SK-N-SH (cell line): ENCODE results near the gene SLC2A13. TPM values are rescaled to one million over a fixed set of nuclear protein-coding genes. Genes with fewer than 3 reads are reported as not detected.

Experiments used
- CTCF ChIA-PET: fragments of 300-600, 350-600 bp; formaldehyde crosslinking; extraction: SDS; loops from one replicate; lab custom pipeline; 2021; lab: Yijun Ruan, JAX
- POLR2A ChIA-PET: fragments of 350-600 bp; sonication (Branson Sonifier 250); formaldehyde crosslinking; extraction: SDS; loops from one replicate; lab custom pipeline; 2020; ENCODE audit warnings: antibody characterized with exemption, inconsistent platforms; lab: Yijun Ruan, JAX
- DNase-seq: peaks from one replicate; pipeline ENCODE4 v3.0.0; 2012
- H2AFZ ChIP-seq: fragments of 200-600 bp; sonication (generic); 2 replicates; pipeline ENCODE4 v1.8.1; 2016; ENCODE audit warnings: antibody characterized with exemption, mild to moderate bottlenecking, low read depth
- H3F3A ChIP-seq: fragments of 200-600 bp; sonication (generic); replicated peaks from 2 replicates; pipeline ENCODE3; 2016; ENCODE audit warnings: antibody characterized with exemption, mild to moderate bottlenecking; ENCODE audit not compliant: insufficient read depth
- H3K27ac ChIP-seq, 2 experiments: fragments of 200-500 bp in 1 of 2; fragments of 200-600 bp in 1 of 2; sonication (Bioruptor generic) in 1 of 2; sonication (generic), shearing (Covaris generic) in 1 of 2; 2 replicates each; pipeline versions ENCODE4 v1.5.1 to v1.6.1; 2014 to 2016; ENCODE audit warnings: low read depth in 2 of 2, inconsistent platforms in 1 of 2, low read length in 1 of 2, mild to moderate bottlenecking in 1 of 2, mixed read lengths in 1 of 2
- H3K27me3 ChIP-seq: fragments of 200-600 bp; sonication (generic), shearing (Covaris generic); 2 replicates; pipeline ENCODE4 v1.6.1; 2016; ENCODE audit warnings: mixed run types; ENCODE audit not compliant: insufficient read depth
- H3K36me3 ChIP-seq, 2 experiments: fragments of 200-500 bp in 1 of 2; fragments of 200-600 bp in 1 of 2; sonication (Bioruptor generic) in 1 of 2; sonication (generic) in 1 of 2; replicated peaks in 1 of 2; 2 replicates each; pipeline versions ENCODE3 to v1.5.1; 2014 to 2016; ENCODE audit warnings: low read length in 1 of 2, mild to moderate bottlenecking in 1 of 2; ENCODE audit not compliant: insufficient read depth in 2 of 2, control insufficient read depth in 1 of 2
- H3K4me1 ChIP-seq, 2 experiments: fragments of 200-500 bp in 1 of 2; fragments of 200-600 bp in 1 of 2; sonication (Bioruptor generic) in 1 of 2; sonication (generic), shearing (Covaris generic) in 1 of 2; 2 replicates each; pipeline versions ENCODE4 v1.5.1 to v1.6.1; 2014 to 2016; ENCODE audit warnings: low read depth in 1 of 2, low read length in 1 of 2, mixed run types in 1 of 2; ENCODE audit not compliant: insufficient read depth in 2 of 2, control insufficient read depth in 1 of 2
- H3K4me2 ChIP-seq: fragments of 200-600 bp; sonication (generic), shearing (Covaris generic); 2 replicates; pipeline ENCODE4 v1.6.1; 2017; ENCODE audit warnings: mixed run types
- H3K4me3 ChIP-seq, 2 experiments: fragments of 200-500 bp in 1 of 2; fragments of 200-600 bp in 1 of 2; sonication (Bioruptor generic) in 1 of 2; sonication (generic), shearing (Covaris generic) in 1 of 2; 2 replicates each; pipeline versions ENCODE4 v1.5.1 to v1.8.1; 2014 to 2016; ENCODE audit warnings: low read depth in 2 of 2, inconsistent platforms in 1 of 2, low read length in 1 of 2, mild to moderate bottlenecking in 1 of 2, mixed read lengths in 1 of 2, moderate library complexity in 1 of 2
- H3K79me2 ChIP-seq: fragments of 200-600 bp; sonication (generic); 2 replicates; pipeline ENCODE4 v1.8.1; 2017; ENCODE audit warnings: mild to moderate bottlenecking; ENCODE audit not compliant: insufficient read depth
- H3K9ac ChIP-seq: fragments of 200-600 bp; sonication (generic); 2 replicates; pipeline ENCODE4 v1.6.1; 2017; ENCODE audit warnings: mixed run types
- H3K9me2 ChIP-seq: fragments of 200-600 bp; sonication (generic); 2 replicates; pipeline ENCODE4 v1.6.1; 2017; ENCODE audit warnings: mixed run types
- H3K9me3 ChIP-seq: fragments of 200-600 bp; sonication (generic); 2 replicates; pipeline ENCODE4 v1.6.1; 2017; ENCODE audit warnings: mixed run types, mild to moderate bottlenecking, moderate library complexity
- H4K20me1 ChIP-seq: fragments of 200-600 bp; sonication (generic); 2 replicates; pipeline ENCODE4 v1.6.1; 2017; ENCODE audit warnings: mild to moderate bottlenecking, mixed run types; ENCODE audit not compliant: insufficient read depth
- CHD2 ChIP-seq: fragments of 150-350 bp; IDR thresholded peaks from 2 replicates; pipeline ENCODE4 v1.6.1; 2018; ENCODE audit warnings: low read length; ENCODE audit not compliant: partially characterized antibody
- ELF1 ChIP-seq: IDR thresholded peaks from 2 replicates; pipeline ENCODE4 v1.4.0; 2012
- EP300 ChIP-seq, 2 experiments: IDR thresholded peaks; 2 replicates each; pipeline versions ENCODE4 v1.4.0 to v1.6.1; 2012; ENCODE audit warnings: borderline replicate concordance in 1 of 2, low read depth in 1 of 2, low read length in 1 of 2
- FOSL2 ChIP-seq: IDR thresholded peaks from 2 replicates; pipeline ENCODE4 v1.4.0; 2012; ENCODE audit warnings: low read depth, mild to moderate bottlenecking, moderate library complexity, borderline replicate concordance
- GATA2 ChIP-seq: sonication (generic); formaldehyde crosslinking; IDR thresholded peaks from 2 replicates; pipeline ENCODE4 v1.5.0; 2020; ENCODE audit warnings: mild to moderate bottlenecking, missing genetic modification reagents
- MXI1 ChIP-seq: IDR thresholded peaks from 2 replicates; pipeline ENCODE4 v1.6.1; 2012; ENCODE audit warnings: mild to moderate bottlenecking, low read depth, low read length, improper control_type of control experiment
- NRF1 ChIP-seq: IDR thresholded peaks from 2 replicates; pipeline ENCODE4 v1.6.1; 2012; ENCODE audit warnings: low read depth, mild to moderate bottlenecking, low read length
- POLR2AphosphoS5 ChIP-seq: IDR thresholded peaks from 2 replicates; pipeline ENCODE4 v1.6.1; 2012; ENCODE audit warnings: low read depth, low read length
- RAD21 ChIP-seq: IDR thresholded peaks from 2 replicates; pipeline ENCODE4 v1.6.1; 2012; ENCODE audit warnings: mild to moderate bottlenecking, low read length
- REST ChIP-seq: IDR thresholded peaks from 2 replicates; pipeline ENCODE4 v1.6.1; 2012; ENCODE audit warnings: mild to moderate bottlenecking, low read depth, low read length, moderate library complexity
- RFX5 ChIP-seq: IDR thresholded peaks from 2 replicates; pipeline ENCODE4 v1.6.1; 2012; ENCODE audit warnings: mild to moderate bottlenecking, improper control_type of control experiment, low read length
- RXRA ChIP-seq: IDR thresholded peaks from 2 replicates; pipeline ENCODE4 v1.4.0; 2012; ENCODE audit warnings: low read depth, mild to moderate bottlenecking, borderline replicate concordance
- SMC3 ChIP-seq: IDR thresholded peaks from 2 replicates; pipeline ENCODE4 v1.6.1; 2012; ENCODE audit warnings: low read depth, low read length, improper control_type of control experiment
- TAF1 ChIP-seq: IDR thresholded peaks from 2 replicates; pipeline ENCODE4 v1.6.1; 2012; ENCODE audit warnings: low read depth, mild to moderate bottlenecking, low read length, moderate library complexity, borderline replicate concordance
- TEAD4 ChIP-seq: IDR thresholded peaks from 2 replicates; pipeline ENCODE4 v1.4.0; 2012; ENCODE audit warnings: mild to moderate bottlenecking, borderline replicate concordance; ENCODE audit not compliant: insufficient read depth
- USF2 ChIP-seq: fragments of 150-350 bp; IDR thresholded peaks from 2 replicates; pipeline ENCODE4 v1.6.1; 2017; ENCODE audit warnings: antibody characterized with exemption, low read length, low read depth, borderline replicate concordance
- YY1 ChIP-seq: IDR thresholded peaks from 2 replicates; pipeline ENCODE4 v1.4.0; 2012; ENCODE audit warnings: low read depth, mild to moderate bottlenecking
- WGBS: methylation state at CpG from one replicate; pipeline ENCODE4 v1.1.6; 2017; ENCODE audit warnings: low lambda C conversion rate; 5-methylcytosine and 5-hydroxymethylcytosine counted together
- polyA plus RNA-seq, 3 experiments: library from polyadenylated mRNA; depleted of rRNA; stranded (reverse); fragments of >200 nt; gene quantifications; 2 replicates each; pipeline ENCODE4 v1.2.3, GENCODE V29; 2012

The SLC2A13 gene
- polyA plus RNA-seq, 1 of the 3 experiments (the other 2 are of a cell fraction): 0.21 TPM

- ChIA-PET POLR2A (no interaction called here), CTCF (no interaction called here)
Observed at GRCh38 chr12:39874785-39875184, 231.1 kb downstream of the SLC2A13 start.

More at GRCh38 chr12:39874785-39875184, 231.1 kb downstream of the SLC2A13 start:
- 46% methylated on average over 2 of the region's 2 CpGs for WGBS
- Histone ChIP-seq H3K4me2 (no peak overlapping the region), H3K9me2 (no peaks in the 10 kb centered on the region), H3K27ac (no peak overlapping the region), H3K36me3 (no peaks in the 10 kb centered on the region), H3K27me3 (no peaks in the 10 kb centered on the region), H3F3A (no peaks in the 10 kb centered on the region), H2AFZ (no peak overlapping the region), H3K4me3 (no peak overlapping the region), H3K4me1 (no peaks in the 10 kb centered on the region), H3K79me2 (no peaks in the 10 kb centered on the region), H3K9ac (no peak overlapping the region), H3K9me3 (no peaks in the 10 kb centered on the region), H4K20me1 (no peaks in the 10 kb centered on the region)
- DNase-seq: no peak
- TF ChIP-seq EP300 (IDR thresholded peaks at IDR 0.05; ENCODE audit: borderline replicate concordance in 1 of 2, low read depth in 1 of 2, low read length in 1 of 2) (no peak), GATA2 (CRISPR knock-in tag) (no peak), RAD21 (no peak), TAF1 (no peak), SMC3 (no peak), REST (no peak), NRF1 (no peak), FOSL2 (no peak), TEAD4 (no peak), RXRA (no peak), ELF1 (no peak), CHD2 (no peak), YY1 (no peak), RFX5 (no peak), MXI1 (no peak), POLR2AphosphoS5 (no peak), USF2 (no peak)
